GM19025 (cell line): ENCODE measurements around the gene STX4.
"Not testable (repeated sequence)": the region's sequence is repeated elsewhere in the genome, so short reads cannot be mapped to it uniquely, and the experiment has no call there.

Experiments used
- ATAC-seq: cut with Tn5 transposase; IDR thresholded peaks from one replicate; pipeline ENCODE4 v1.9.1; 2021; ENCODE audit warnings: mild to moderate bottlenecking, low read depth, moderate library complexity; ENCODE audit not compliant: unreplicated experiment

The STX4 gene

GRCh38 chr16:30998852-30999761, 34.3 kb upstream of the STX4 start:
- ATAC-seq = no peak

- no peak for ATAC-seq
Measured at GRCh38 chr16:31000671-31001382, 32.5 kb upstream of the STX4 start.

- ATAC-seq = no peak
Measured at GRCh38 chr16:31001507-31002249, 31.7 kb upstream of the STX4 start.

GRCh38 chr16:31002250-31002700, 31.1 kb upstream of the STX4 start:
- ATAC-seq = no peak

- no peak for ATAC-seq
Measured at GRCh38 chr16:31002862-31003341, 30.5 kb upstream of the STX4 start.

GRCh38 chr16:31003744-31004143, 29.6 kb upstream of the STX4 start:
- no peak for ATAC-seq

- ATAC-seq = no peak
Measured at GRCh38 chr16:31004658-31005057, 28.7 kb upstream of the STX4 start.

- ATAC-seq = no peak
Measured at GRCh38 chr16:31005350-31006085, 27.8 kb upstream of the STX4 start.

- no peak for ATAC-seq
Measured at GRCh38 chr16:31006086-31006385, 27.3 kb upstream of the STX4 start.

GRCh38 chr16:31006589-31006988, 26.8 kb upstream of the STX4 start:
- ATAC-seq = no peak

GRCh38 chr16:31007684-31008083, 25.7 kb upstream of the STX4 start:
- no peak for ATAC-seq

- ATAC-seq = no peak
Measured at GRCh38 chr16:31008149-31008548, 25.2 kb upstream of the STX4 start.

GRCh38 chr16:31008551-31008950, 24.8 kb upstream of the STX4 start:
- no peak for ATAC-seq

- ATAC-seq = no peak
Measured at GRCh38 chr16:31009120-31009519, 24.2 kb upstream of the STX4 start.

- ATAC-seq = no peak
Measured at GRCh38 chr16:31009894-31010584, 23.3 kb upstream of the STX4 start.

- ATAC-seq = no peak
Measured at GRCh38 chr16:31010585-31011325, 22.6 kb upstream of the STX4 start, which contains the start of gene STX1B. Gene STX1B (minus strand): TSS chr16:31010638. CDS start chr16:31010396, 242 bp downstream.

- not testable (repeated sequence) for ATAC-seq
Measured at GRCh38 chr16:31011815-31012214, 21.5 kb upstream of the STX4 start.

- ATAC-seq = not testable (repeated sequence)
Measured at GRCh38 chr16:31013292-31013691, 20.1 kb upstream of the STX4 start.

- no peak for ATAC-seq
Measured at GRCh38 chr16:31016018-31016417, 17.3 kb upstream of the STX4 start.
